ENCODE data around the gene AADACL2. TPM values are rescaled to one million over a fixed set of nuclear protein-coding genes. Genes with fewer than 3 reads are reported as not detected.

The AADACL2 gene
- total RNA-seq, 1 experiment from 2014 or later, result not detected

GRCh38 chr3:151743855-151744254 is 10.1 kb downstream of the AADACL2 start:
- no peak overlapping the region for H3K14ac ChIP-seq (ENCODE audit: insufficient read depth, low read length)
- H3K9me3 Mint-ChIP-seq, result peaks cover 4 to 5% of the 10 kb centered on the region in 2 experiments; a peak in 4 of 5 replicates

More at GRCh38 chr3:151743855-151744254, 10.1 kb downstream of the AADACL2 start:
- Histone ChIP-seq H4K91ac (ENCODE audit: insufficient read length, low read depth, low read length) (no peak overlapping the region), H3K4me1 (ENCODE audit: insufficient read depth, low read length) (no peaks in the 10 kb centered on the region), H2BK12ac (ENCODE audit: insufficient read length, low read depth, low read length) (no peak overlapping the region), H2BK5ac (ENCODE audit: insufficient read length, low read length) (no peak overlapping the region), H4K5ac (ENCODE audit: insufficient read length, low read depth, low read length) (no peak overlapping the region), H3T11ph (ENCODE audit: low read length) (no peak overlapping the region), H3K4me2 (ENCODE audit: insufficient read depth, insufficient read length, low read length) (no peak overlapping the region), H3K27me3 (ENCODE audit: insufficient read depth, low read length) (no peaks in the 10 kb centered on the region), H3K9me3 (ENCODE audit: control insufficient read depth, low read depth, low read length) (no peaks in the 10 kb centered on the region), H4K20me1 (ENCODE audit: control insufficient read depth, insufficient read depth, insufficient read length) (no peaks in the 10 kb centered on the region), H2BK20ac (ENCODE audit: low read depth, low read length, poor library complexity, severe bottlenecking) (no peak overlapping the region), H2AK5ac (ENCODE audit: insufficient read length, low read length) (no peak overlapping the region), H3K23me2 (ENCODE audit: insufficient read length, low read depth, low read length, poor library complexity, severe bottlenecking) (no peaks in the 10 kb centered on the region), H3K9ac (ENCODE audit: extremely low read depth, insufficient read length, low read length) (no peak overlapping the region), H2BK120ac (ENCODE audit: low read depth, low read length, poor library complexity, severe bottlenecking) (no peak overlapping the region), H3K18ac (ENCODE audit: insufficient read length, low read depth, low read length) (no peak overlapping the region), H3K4ac (ENCODE audit: low read depth, low read length) (no peak overlapping the region), H3K56ac (ENCODE audit: insufficient read length, low read depth, low read length) (no peak overlapping the region), H3K79me1 (ENCODE audit: insufficient read depth, low read depth, low read length, poor library complexity, severe bottlenecking) (no peaks in the 10 kb centered on the region), H2BK15ac (ENCODE audit: low read depth, low read length) (no peak overlapping the region), H3K27ac (ENCODE audit: insufficient read length, low read depth, low read length) (no peak overlapping the region), H4K8ac (replicated peaks; ENCODE audit: insufficient read length, low read depth, low read length) (no peak overlapping the region), H3K79me2 (ENCODE audit: insufficient read depth, low read length) (no peaks in the 10 kb centered on the region), H2AFZ (ENCODE audit: low read length) (no peak overlapping the region), H3K23ac (ENCODE audit: insufficient read length, low read depth, low read length) (no peak overlapping the region)
- Mint-ChIP-seq H3K36me3 (ENCODE audit: insufficient read depth in 1 of 3, low read depth in 3 of 3) (0 out of 7 replicates have a peak, but pooled peaks cover 0 to 5% (median 0%) of the 10 kb centered on the region in 3 experiments), H3K4me3 (no peak overlapping the region), H3K27me3 (ENCODE audit: low read depth) (no peaks in the 10 kb centered on the region), H3K4me1 (peaks cover 4 to 14% of the 10 kb centered on the region in 2 experiments), H3K27ac (no peak overlapping the region)
- WGBS (ENCODE audit: extremely low coverage, insufficient read length, low lambda C conversion rate), result no CpG with 5 or more reads among the region's 4 CpGs
- no peak for DNase-seq
- TF ChIP-seq, protein P1, sequence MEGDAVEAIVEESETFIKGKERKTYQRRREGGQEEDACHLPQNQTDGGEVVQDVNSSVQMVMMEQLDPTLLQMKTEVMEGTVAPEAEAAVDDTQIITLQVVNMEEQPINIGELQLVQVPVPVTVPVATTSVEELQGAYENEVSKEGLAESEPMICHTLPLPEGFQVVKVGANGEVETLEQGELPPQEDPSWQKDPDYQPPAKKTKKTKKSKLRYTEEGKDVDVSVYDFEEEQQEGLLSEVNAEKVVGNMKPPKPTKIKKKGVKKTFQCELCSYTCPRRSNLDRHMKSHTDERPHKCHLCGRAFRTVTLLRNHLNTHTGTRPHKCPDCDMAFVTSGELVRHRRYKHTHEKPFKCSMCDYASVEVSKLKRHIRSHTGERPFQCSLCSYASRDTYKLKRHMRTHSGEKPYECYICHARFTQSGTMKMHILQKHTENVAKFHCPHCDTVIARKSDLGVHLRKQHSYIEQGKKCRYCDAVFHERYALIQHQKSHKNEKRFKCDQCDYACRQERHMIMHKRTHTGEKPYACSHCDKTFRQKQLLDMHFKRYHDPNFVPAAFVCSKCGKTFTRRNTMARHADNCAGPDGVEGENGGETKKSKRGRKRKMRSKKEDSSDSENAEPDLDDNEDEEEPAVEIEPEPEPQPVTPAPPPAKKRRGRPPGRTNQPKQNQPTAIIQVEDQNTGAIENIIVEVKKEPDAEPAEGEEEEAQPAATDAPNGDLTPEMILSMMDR (conservative IDR thresholded peaks at IDR 0.05), result no peak
